SK-N-MC (cell line): ENCODE measurements around the gene DGKH.

Experiments
- DNase-seq: peaks from one replicate; pipeline ENCODE4 v3.0.0-alpha.2; 2011; ENCODE audit warnings: low read depth, low spot score
- H3K27ac ChIP-seq: fragments of 200-600 bp; sonication (generic); 2 replicates; pipeline ENCODE4 v1.5.1; 2016; ENCODE audit warnings: mixed run types
- H3K36me3 ChIP-seq: fragments of 200-600 bp; sonication (generic); 2 replicates; pipeline ENCODE4 v1.6.1; 2017; ENCODE audit warnings: antibody characterized with exemption, low read length, mixed read lengths; ENCODE audit not compliant: insufficient read depth
- H3K4me3 ChIP-seq: fragments of 200-600 bp; sonication (generic); 2 replicates; pipeline ENCODE4 v1.5.1; 2016
- H3K9ac ChIP-seq: fragments of 200-600 bp; sonication (generic); 2 replicates; pipeline ENCODE4 v1.8.0; 2017; ENCODE audit warnings: mixed run types, mixed read lengths; ENCODE audit not compliant: insufficient read length
- H3K9me3 ChIP-seq: fragments of 200-600 bp; sonication (generic); 2 replicates; pipeline ENCODE4 v1.6.1; 2017; ENCODE audit warnings: low read depth, mild to moderate bottlenecking, antibody characterized with exemption, low read length, moderate library complexity, mixed read lengths
- EZH2 ChIP-seq: fragments of 200-600 bp; sonication (generic); IDR thresholded peaks from one replicate; pipeline ENCODE4 v1.6.1; 2017; ENCODE audit warnings: antibody characterized with exemption
- FOXP2 ChIP-seq: optimal IDR thresholded peaks from 2 replicates; pipeline ENCODE3; 2011; ENCODE audit warnings: mild to moderate bottlenecking, moderate library complexity; ENCODE audit not compliant: insufficient read depth; ENCODE audit errors: extremely low read length, control extremely low read depth
- POLR2AphosphoS5 ChIP-seq: IDR thresholded peaks from 2 replicates; pipeline ENCODE4 v1.6.1; 2012; ENCODE audit warnings: mild to moderate bottlenecking, low read depth, low read length, borderline replicate concordance

DGKH gene

DNA sequence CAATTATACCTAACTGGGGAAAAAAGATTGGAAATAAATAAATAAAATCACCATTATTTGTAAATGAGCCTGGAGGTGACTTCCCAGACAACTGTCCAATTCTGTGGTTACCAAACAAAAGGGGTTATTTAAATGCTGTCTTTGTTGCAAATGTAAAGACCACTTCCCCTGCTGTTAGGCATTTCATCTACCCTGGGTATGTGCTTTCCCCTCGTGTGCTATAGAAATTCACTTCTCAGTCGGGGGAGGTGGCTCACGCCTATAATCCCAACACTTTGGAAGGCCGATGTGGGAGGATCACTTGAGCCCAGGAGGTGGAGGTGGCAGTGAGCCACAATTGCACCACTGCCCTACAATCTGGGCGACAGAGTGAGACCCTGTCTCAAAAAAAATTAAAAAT lies 121.6 kb downstream of the DGKH start:
- H3K36me3 ChIP-seq = no peaks in the 10 kb centered on the region
- no peaks in the 10 kb centered on the region for H3K9me3 ChIP-seq
- H3K4me3 ChIP-seq = no peak overlapping the region
- TF ChIP-seq EZH2 = no peak
- DNase-seq = no peak
- no peak overlapping the region for H3K27ac ChIP-seq
- H3K9ac ChIP-seq = no peak overlapping the region

DNA sequence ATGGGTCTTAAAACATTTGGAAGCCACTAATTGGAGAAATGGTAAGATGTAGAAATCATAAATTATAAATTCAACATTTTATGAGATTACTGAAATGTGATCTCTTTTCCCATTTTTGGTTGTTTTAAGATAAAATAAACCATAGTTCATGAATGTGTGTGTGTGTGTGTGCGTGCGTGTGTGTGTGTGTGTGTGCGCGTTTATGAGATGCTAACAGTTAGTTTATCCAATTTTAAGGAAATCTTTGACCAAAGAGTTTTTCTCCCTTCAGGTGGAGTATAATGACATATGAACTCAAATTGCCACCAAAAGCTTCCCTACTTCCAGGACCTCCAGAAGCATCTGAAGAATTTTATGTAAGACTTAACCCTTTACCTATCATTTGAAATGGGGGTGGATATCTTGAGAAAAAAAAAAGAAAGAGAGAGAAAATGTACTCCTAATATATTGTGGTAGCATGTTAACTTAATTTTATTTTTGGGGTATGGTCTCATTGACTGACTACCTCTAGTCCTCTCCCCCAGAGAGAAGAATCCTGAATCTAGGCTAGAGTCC lies 125.4 kb downstream of the DGKH start:
- Histone ChIP-seq H3K36me3 (no peaks in the 10 kb centered on the region), H3K27ac (no peak overlapping the region), H3K9me3 (no peaks in the 10 kb centered on the region), H3K9ac (no peak overlapping the region), H3K4me3 (no peak overlapping the region)
- DNase-seq = no peak
- TF ChIP-seq FOXP2 (no peak), EZH2 (no peak), POLR2AphosphoS5 (no peak)

DNA sequence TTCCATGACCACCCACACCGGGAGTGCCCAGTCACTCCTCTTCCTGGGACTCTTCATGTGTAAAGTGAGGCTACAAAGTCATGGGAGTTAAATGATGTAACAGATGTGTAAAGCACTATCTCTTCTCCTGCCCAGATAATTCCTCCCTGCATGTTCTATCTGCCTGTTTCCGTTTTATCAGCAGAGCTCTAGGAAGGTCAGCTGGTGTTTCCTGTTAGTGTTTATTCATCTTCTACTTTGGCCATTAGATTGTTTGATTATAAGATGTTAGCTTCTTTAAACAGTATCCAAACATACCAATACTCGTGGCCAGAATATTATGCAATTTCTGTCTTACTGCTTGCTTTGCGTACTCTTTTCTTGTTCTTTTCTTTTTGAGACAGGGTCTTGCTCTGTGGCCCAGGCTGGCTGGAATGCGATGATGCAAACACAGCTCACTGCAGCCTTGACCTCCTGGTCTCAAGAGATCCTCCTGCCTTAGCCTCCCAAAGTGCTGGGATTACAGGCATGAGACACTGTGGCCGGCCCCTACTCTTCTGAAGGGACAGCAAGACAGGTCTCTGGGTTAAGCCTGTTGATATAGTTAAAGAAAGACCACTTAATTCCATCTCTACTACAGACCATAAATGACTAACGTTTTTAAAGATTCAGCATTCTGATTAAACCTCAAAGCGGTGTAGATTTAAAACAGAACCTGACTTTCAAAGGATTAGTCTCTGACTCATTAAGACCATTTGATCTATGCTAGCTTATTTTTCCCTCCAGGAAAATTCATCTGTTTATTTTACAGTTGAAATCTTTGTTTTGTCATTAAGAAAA lies 126.1 kb downstream of the DGKH start:
- no peak for DNase-seq
- no peak overlapping the region for H3K4me3 ChIP-seq
- no peak overlapping the region for H3K27ac ChIP-seq
- TF ChIP-seq EZH2 (no peak), POLR2AphosphoS5 (no peak), FOXP2 (no peak)
- no peaks in the 10 kb centered on the region for H3K36me3 ChIP-seq
- no peaks in the 10 kb centered on the region for H3K9me3 ChIP-seq
- no peak overlapping the region for H3K9ac ChIP-seq

DNA sequence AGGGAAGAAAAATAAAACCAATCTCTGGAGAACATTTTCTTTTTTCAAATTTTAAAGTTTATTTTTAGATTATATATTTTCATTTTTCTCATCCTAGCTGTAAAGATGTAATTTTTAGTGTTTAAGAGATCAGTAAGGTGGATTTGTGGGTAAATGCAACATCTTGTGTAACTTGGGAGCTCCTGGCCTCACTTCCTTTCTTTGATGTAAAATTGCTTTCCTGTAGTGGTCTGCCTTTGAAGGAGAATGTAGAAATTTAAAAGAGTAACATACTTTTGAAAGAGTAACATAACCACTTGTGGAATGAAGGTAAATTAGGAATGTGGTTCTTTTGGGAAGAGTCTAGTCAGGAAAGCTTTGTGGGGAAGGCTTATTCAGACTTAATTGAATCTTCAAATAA lies 127.8 kb downstream of the DGKH start:
- H3K9ac ChIP-seq = no peak overlapping the region
- TF ChIP-seq FOXP2 (no peak), POLR2AphosphoS5 (no peak), EZH2 (no peak)
- no peaks in the 10 kb centered on the region for H3K9me3 ChIP-seq
- H3K4me3 ChIP-seq = no peak overlapping the region
- no peak overlapping the region for H3K27ac ChIP-seq
- H3K36me3 ChIP-seq = no peaks in the 10 kb centered on the region
- no peak for DNase-seq

DNA sequence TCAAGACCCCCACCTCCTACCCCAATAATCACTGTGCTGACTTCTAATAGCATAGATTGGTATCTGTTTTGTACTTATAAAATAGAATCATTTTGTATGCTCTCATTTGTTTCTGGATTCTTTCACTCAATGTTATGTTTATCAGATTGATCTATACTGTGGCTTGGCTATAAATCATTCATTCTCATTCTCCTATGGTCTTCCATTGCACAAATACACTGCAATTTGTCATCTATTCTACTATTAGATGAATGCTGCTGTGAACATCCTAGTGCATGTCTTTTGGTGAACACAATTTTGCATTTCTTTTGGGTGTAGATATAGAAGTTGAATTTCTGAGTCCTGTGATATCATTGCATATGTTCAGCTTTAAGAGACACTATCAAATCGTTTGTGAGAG lies 128.7 kb downstream of the DGKH start:
- DNase-seq = no peak
- H3K9ac ChIP-seq = no peak overlapping the region
- no peak for TF ChIP-seq POLR2AphosphoS5
- no peak for TF ChIP-seq EZH2
- TF ChIP-seq FOXP2 = no peak

DNA sequence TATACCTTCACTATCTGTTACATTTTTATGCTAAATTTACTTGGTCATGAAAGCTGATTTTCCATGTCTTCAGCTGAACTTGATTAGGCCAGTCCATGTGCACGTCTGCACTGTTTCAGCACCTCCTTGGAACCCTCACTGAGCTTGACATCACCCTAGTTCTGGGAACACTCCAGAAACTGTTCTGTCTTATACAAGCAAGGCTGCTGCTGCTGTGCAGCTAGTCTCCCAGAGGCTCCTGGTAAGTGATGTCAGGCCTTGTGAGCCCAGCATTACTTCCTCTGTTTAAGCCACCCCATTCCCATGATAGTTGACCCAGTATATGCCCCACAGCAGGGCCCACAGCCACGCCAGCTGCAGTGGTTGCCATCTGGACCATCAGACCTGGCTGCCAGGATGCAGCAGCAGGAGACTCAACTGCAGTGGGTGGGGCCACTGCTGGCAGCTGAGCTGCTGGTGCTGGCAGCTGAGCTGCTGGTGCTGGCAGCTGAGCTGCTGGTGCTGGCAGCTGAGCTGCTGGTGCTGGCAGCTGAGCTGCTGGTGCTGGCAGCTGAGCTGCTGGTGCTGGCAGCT lies 133.0 kb downstream of the DGKH start:
- Histone ChIP-seq H3K9me3 (no peaks in the 10 kb centered on the region), H3K27ac (no peak overlapping the region), H3K4me3 (no peak overlapping the region), H3K9ac (no peak overlapping the region), H3K36me3 (no peaks in the 10 kb centered on the region)
- DNase-seq = no peak
- TF ChIP-seq FOXP2 = no peak
- no peak for TF ChIP-seq EZH2
- TF ChIP-seq POLR2AphosphoS5 = no peak

More for the DNA sequence above, 128.7 kb downstream of the DGKH start:
- H3K27ac ChIP-seq = no peak overlapping the region
- H3K36me3 ChIP-seq = no peaks in the 10 kb centered on the region
- no peaks in the 10 kb centered on the region for H3K9me3 ChIP-seq
- no peak overlapping the region for H3K4me3 ChIP-seq

DNA sequence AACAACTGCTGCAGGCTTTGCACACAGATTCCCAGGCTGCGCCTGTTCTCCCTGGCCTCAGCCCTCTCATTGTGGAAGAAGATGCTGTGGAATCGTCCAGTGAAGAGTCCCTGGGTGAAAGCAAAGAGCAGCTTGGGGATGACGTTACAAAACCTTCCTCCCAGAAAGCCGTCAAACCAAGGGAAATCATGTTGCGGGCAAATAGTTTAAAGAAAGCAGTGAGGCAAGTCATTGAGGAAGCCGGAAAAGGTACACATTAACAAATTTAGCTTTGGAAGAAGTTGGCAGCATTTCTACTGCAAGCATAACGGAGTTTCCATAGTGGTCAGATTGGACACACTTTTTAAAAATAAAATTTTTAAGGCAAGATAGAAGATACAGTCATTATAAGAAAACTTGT lies 140.6 kb downstream of the DGKH start:
- Histone ChIP-seq H3K4me3 (no peak overlapping the region), H3K36me3 (no peaks in the 10 kb centered on the region), H3K27ac (no peak overlapping the region), H3K9ac (no peak overlapping the region), H3K9me3 (no peaks in the 10 kb centered on the region)
- DNase-seq = no peak
- TF ChIP-seq POLR2AphosphoS5 = no peak

DNA sequence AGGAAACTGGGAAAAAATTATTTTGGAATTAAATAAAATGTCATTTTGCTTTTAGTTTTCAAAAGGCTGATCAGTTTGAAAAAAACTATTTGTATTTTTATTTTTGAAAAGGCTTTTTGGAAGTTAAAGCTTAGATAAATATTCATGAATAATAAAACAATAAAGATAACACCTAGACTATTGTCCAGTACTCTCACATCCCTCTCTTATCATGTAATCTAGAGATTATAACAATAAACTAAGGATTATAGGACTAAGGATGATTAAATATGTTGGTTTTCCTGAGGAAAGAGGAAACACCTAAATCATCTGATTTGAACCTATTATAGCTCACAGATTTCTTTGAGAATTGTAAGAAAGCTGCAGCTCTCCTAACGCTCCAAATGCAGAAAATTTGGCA lies 142.1 kb downstream of the DGKH start:
- Histone ChIP-seq H3K9me3 (no peaks in the 10 kb centered on the region), H3K36me3 (peaks cover 5% of the 10 kb centered on the region; the same call in 1 of the 2 replicates), H3K4me3 (no peak overlapping the region), H3K9ac (no peak overlapping the region), H3K27ac (no peak overlapping the region)
- no peak for DNase-seq
- TF ChIP-seq FOXP2 = no peak
- no peak for TF ChIP-seq POLR2AphosphoS5

DNA sequence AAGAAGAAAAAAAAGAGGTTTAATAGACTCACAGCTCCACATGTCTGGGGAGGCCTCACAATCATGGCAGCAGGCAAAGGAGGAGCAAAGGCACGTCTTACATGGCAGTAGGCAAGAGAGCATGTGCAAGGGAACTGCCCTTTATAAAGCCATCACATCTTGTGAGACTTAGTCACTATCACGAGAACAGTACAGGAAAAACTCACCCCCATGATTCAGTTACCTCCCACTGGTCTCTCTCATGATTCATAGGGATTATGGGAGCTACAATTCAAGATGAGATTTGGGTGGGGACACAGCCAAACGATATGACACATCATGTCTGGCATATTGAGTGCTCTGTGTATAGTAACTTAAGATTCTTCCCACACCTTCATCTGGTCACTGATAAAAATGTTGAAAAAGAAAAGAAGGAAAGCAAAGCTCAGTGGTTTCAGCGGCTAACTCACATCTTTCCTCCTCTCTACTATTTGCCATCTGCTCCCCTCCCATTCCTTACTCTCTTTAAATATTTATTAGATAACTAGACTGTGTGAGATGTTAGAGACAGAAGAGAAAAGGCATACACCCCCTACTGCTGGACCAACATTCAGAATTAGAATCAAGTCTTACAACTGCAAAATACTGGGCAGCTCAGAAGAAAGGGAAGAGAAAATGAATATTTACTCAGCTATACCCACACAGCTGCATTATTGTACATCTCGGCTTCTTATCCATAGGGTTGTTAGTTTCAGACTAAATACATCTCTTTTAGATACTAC lies 163.4 kb downstream of the DGKH start:
- no peak overlapping the region for H3K4me3 ChIP-seq
- H3K36me3 ChIP-seq = no peaks in the 10 kb centered on the region; the same call in 1 of the 2 replicates
- H3K9ac ChIP-seq = no peak overlapping the region
- H3K9me3 ChIP-seq = no peaks in the 10 kb centered on the region
- TF ChIP-seq EZH2 (no peak), FOXP2 (no peak), POLR2AphosphoS5 (no peak)
- no peak overlapping the region for H3K27ac ChIP-seq
- no peak for DNase-seq
